Activated T-helper 2 cell treated with anti-CD3 and anti-CD28 coated beads, Interferon-gamma antibody, Interleukin-2, Interleukin-4, amounts not matched to agents 10 μg/mL and 5 μg/mL and 100 μg/mL, durations not matched to agents 14 hours and 24 hours and 36 hours (primary cell): Measurements from ENCODE around the gene MTG1. TPM values are rescaled to one million over a fixed set of nuclear protein-coding genes. Genes with fewer than 3 reads are reported as not detected.
"Not testable (repeated sequence)": the region's sequence is repeated elsewhere in the genome, so short reads cannot be mapped to it uniquely, and the experiment has no call there.

Source experiments
- DNase-seq: peaks from one replicate; pipeline ENCODE4 v3.0.0; 2021; ENCODE audit warnings: low spot score
- H3K27ac Mint-ChIP-seq: one replicate; pipeline ENCODE4 v1.8.0; 2021; ENCODE audit warnings: mixed read lengths
- H3K27me3 Mint-ChIP-seq: one replicate; pipeline ENCODE4 v1.8.0; 2021; ENCODE audit warnings: low read depth, mixed read lengths
- H3K36me3 Mint-ChIP-seq: one replicate; pipeline ENCODE4 v1.8.0; 2021; ENCODE audit warnings: low read depth, mixed read lengths
- H3K4me1 Mint-ChIP-seq: one replicate; pipeline ENCODE4 v1.8.0; 2021; ENCODE audit warnings: low read depth, mixed read lengths
- H3K4me3 Mint-ChIP-seq: one replicate; pipeline ENCODE4 v1.8.0; 2021; ENCODE audit warnings: low read depth, mild to moderate bottlenecking, moderate library complexity, mixed read lengths
- H3K9me3 Mint-ChIP-seq: one replicate; pipeline ENCODE4 v1.8.0; 2021; ENCODE audit warnings: mixed read lengths
- intact Hi-C: fragments of 100-400 bp; cut with micrococcal nuclease; formaldehyde crosslinking; loops from one replicate; pipeline ENCODE4 v1.15.1; 2023
- total RNA-seq: library from RNA; stranded (reverse); gene quantifications from 2 replicates; pipeline ENCODE4 v1.2.3, GENCODE V29; 2022

Gene MTG1
- total RNA-seq, 1 donor from 2014 or later = 69.0 TPM

- Mint-ChIP-seq H3K4me3 (no peak overlapping the region), H3K27ac (no peak overlapping the region), H3K4me1 (peaks cover 11% of the 10 kb centered on the region), H3K36me3 (no peaks in the 10 kb centered on the region), H3K9me3 (no peaks in the 10 kb centered on the region), H3K27me3 (peaks cover 13% of the 10 kb centered on the region)
- no peak for DNase-seq
- intact Hi-C loops = loop anchor here (1.0 to 5.0 kb wide), 3 partner anchors 58 to 169 kb away; no protein-coding TSS in a partner anchor
These were observed 44.8 kb downstream of the MTG1 start for GRCh38 chr10:133438711-133439273.

GRCh38 chr10:133439517-133440461, 45.8 kb downstream of the MTG1 start:
- Mint-ChIP-seq H3K4me1 (peaks cover 11% of the 10 kb centered on the region), H3K36me3 (no peaks in the 10 kb centered on the region), H3K27me3 (peaks cover 13% of the 10 kb centered on the region), H3K27ac (no peak overlapping the region), H3K4me3 (no peak overlapping the region), H3K9me3 (no peaks in the 10 kb centered on the region)
- intact Hi-C loops = loop anchor here (1.0 to 5.0 kb wide), 3 partner anchors 57 to 168 kb away; no protein-coding TSS in a partner anchor
- no peak for DNase-seq

GRCh38 chr10:133440633-133441285, 46.8 kb downstream of the MTG1 start:
- intact Hi-C loops = no loop called here
- Mint-ChIP-seq H3K4me3 (no peak overlapping the region), H3K36me3 (peaks cover 4% of the 10 kb centered on the region), H3K27ac (no peak overlapping the region), H3K4me1 (peaks cover 11% of the 10 kb centered on the region), H3K27me3 (peaks cover 9% of the 10 kb centered on the region), H3K9me3 (peaks cover 8% of the 10 kb centered on the region)
- no peak for DNase-seq

- intact Hi-C loops, H3K27me3 Mint-ChIP-seq, H3K9me3 Mint-ChIP-seq, H3K4me3 Mint-ChIP-seq, DNase-seq, H3K27ac Mint-ChIP-seq, H3K36me3 Mint-ChIP-seq: not testable (repeated sequence)
- H3K4me1 Mint-ChIP-seq = peaks cover 11% of the 10 kb centered on the region
These were observed 47.4 kb downstream of the MTG1 start for GRCh38 chr10:133441356-133441755.

- Mint-ChIP-seq H3K27ac (no peak overlapping the region), H3K9me3 (peaks cover 12% of the 10 kb centered on the region), H3K36me3 (peaks cover 8% of the 10 kb centered on the region), H3K27me3 (peaks cover 5% of the 10 kb centered on the region), H3K4me3 (no peak overlapping the region), H3K4me1 (peaks cover 11% of the 10 kb centered on the region)
- intact Hi-C loops = no loop called here
- DNase-seq = no peak
These were observed 47.8 kb downstream of the MTG1 start for GRCh38 chr10:133441780-133442179.

GRCh38 chr10:133442191-133442966, 48.4 kb downstream of the MTG1 start:
- intact Hi-C loops = no loop called here
- H3K9me3 Mint-ChIP-seq = peaks cover 18% of the 10 kb centered on the region
- H3K27ac Mint-ChIP-seq = no peak overlapping the region
- peaks cover under 1% of the 10 kb centered on the region for H3K27me3 Mint-ChIP-seq
- no peak for DNase-seq
- H3K4me1 Mint-ChIP-seq = peaks cover 11% of the 10 kb centered on the region
- H3K4me3 Mint-ChIP-seq = no peak overlapping the region
- H3K36me3 Mint-ChIP-seq = peaks cover 10% of the 10 kb centered on the region

GRCh38 chr10:133442967-133443924, 49.3 kb downstream of the MTG1 start:
- Mint-ChIP-seq H3K9me3 (peaks cover 26% of the 10 kb centered on the region), H3K27ac (no peak overlapping the region), H3K27me3 (no peaks in the 10 kb centered on the region), H3K4me3 (no peak overlapping the region), H3K36me3 (peaks cover 17% of the 10 kb centered on the region), H3K4me1 (peaks cover 11% of the 10 kb centered on the region)
- intact Hi-C loops = no loop called here
- no peak for DNase-seq

GRCh38 chr10:133444342-133445267, 50.6 kb downstream of the MTG1 start:
- Mint-ChIP-seq H3K27ac (no peak overlapping the region), H3K27me3 (peaks cover 1% of the 10 kb centered on the region), H3K4me3 (no peak overlapping the region), H3K9me3 (peaks cover 40% of the 10 kb centered on the region), H3K36me3 (peaks cover 17% of the 10 kb centered on the region), H3K4me1 (peaks cover 9% of the 10 kb centered on the region)
- intact Hi-C loops = no loop called here
- no peak for DNase-seq

- DNase-seq = no peak
- H3K27ac Mint-ChIP-seq = no peak overlapping the region
- H3K36me3 Mint-ChIP-seq = peaks cover 17% of the 10 kb centered on the region
- H3K4me1 Mint-ChIP-seq = peaks cover 9% of the 10 kb centered on the region
- peaks cover 1% of the 10 kb centered on the region for H3K27me3 Mint-ChIP-seq
- intact Hi-C loops = no loop called here
- H3K9me3 Mint-ChIP-seq = peaks cover 40% of the 10 kb centered on the region
- no peak overlapping the region for H3K4me3 Mint-ChIP-seq
These were observed 51.3 kb downstream of the MTG1 start for GRCh38 chr10:133445268-133445732.

- H3K36me3 Mint-ChIP-seq = peaks cover 17% of the 10 kb centered on the region
- H3K27me3 Mint-ChIP-seq = peaks cover 1% of the 10 kb centered on the region
- no peak overlapping the region for H3K27ac Mint-ChIP-seq
- intact Hi-C loops = no loop called here
- no peak for DNase-seq
- peaks cover 9% of the 10 kb centered on the region for H3K4me1 Mint-ChIP-seq
- no peak overlapping the region for H3K4me3 Mint-ChIP-seq
- peaks cover 40% of the 10 kb centered on the region for H3K9me3 Mint-ChIP-seq
These were observed 52.1 kb downstream of the MTG1 start for GRCh38 chr10:133445751-133446708.
